Measurements from ENCODE around the gene EXOSC1. TPM values are rescaled to one million over a fixed set of nuclear protein-coding genes. Genes with fewer than 3 reads are reported as not detected.

The EXOSC1 gene
- polyA plus RNA-seq, 1 of the 3 experiments (the other 2 are of a cell fraction) = 49.0 TPM

DNA sequence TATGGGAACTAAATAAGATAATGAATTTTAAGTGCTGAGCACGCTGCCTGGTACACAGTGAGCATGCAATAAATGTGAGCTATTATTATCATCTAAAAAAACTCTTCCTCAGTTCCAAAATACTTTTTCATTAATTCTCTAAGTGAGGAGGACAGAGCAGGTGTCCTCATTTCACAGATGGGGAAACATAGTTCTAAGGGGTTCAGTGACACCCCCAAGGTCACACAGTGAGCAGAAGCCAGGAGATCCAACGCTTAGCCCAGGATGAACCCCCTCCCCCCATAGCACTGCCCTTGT lies 37.9 kb downstream of the EXOSC1 start:
- Histone ChIP-seq H3K4me1 (ENCODE audit: control insufficient read depth in 1 of 2, insufficient read depth in 2 of 2, low read depth in 1 of 2, low read length in 1 of 2) (peaks cover 0 to 4% of the 10 kb centered on the region in 2 experiments; a peak in 1 of 4 replicates), H3K4me3 (ENCODE audit: low read depth in 2 of 2, low read length in 1 of 2) (no peak overlapping the region), H3K4me2 (no peak overlapping the region), H3F3A (replicated peaks; ENCODE audit: insufficient read depth) (peaks cover 7% of the 10 kb centered on the region), H3K27me3 (ENCODE audit: insufficient read depth) (no peaks in the 10 kb centered on the region), H3K36me3 (replicated peaks in 1 of 2; ENCODE audit: control insufficient read depth in 1 of 2, insufficient read depth in 2 of 2, low read length in 1 of 2) (no peaks in the 10 kb centered on the region), H3K79me2 (ENCODE audit: insufficient read depth) (no peaks in the 10 kb centered on the region), H3K9me2 (no peaks in the 10 kb centered on the region), H3K27ac (ENCODE audit: low read depth in 2 of 2, low read length in 1 of 2) (peak overlapping the region in 1 of 2 experiments; percentile 31; a peak in 1 of 4 replicates), H2AFZ (ENCODE audit: low read depth) (no peak overlapping the region), H3K9me3 (no peaks in the 10 kb centered on the region), H4K20me1 (ENCODE audit: insufficient read depth) (no peaks in the 10 kb centered on the region), H3K9ac (no peak overlapping the region)
- WGBS (ENCODE audit: low lambda C conversion rate) = 94% methylated on average over 2 of the region's 2 CpGs
- POLR2A ChIA-PET = no interaction called here
- CTCF ChIA-PET = interaction anchor here (0.9 to 2.9 kb wide), 13 partner anchors 10 to 234 kb away, joined by 3 to 35 read pairs (median 4); partner anchors contain the start of genes ANKRD2, EXOSC1 and ZDHHC16
- DNase-seq = no peak
- TF ChIP-seq JUND (IDR thresholded peaks at IDR 0.05) (no peak), YY1 (IDR thresholded peaks at IDR 0.05; ENCODE audit: low read depth) (no peak), FOXM1 (IDR thresholded peaks at IDR 0.05; ENCODE audit: low read depth) (no peak), MEF2A (IDR thresholded peaks at IDR 0.05; ENCODE audit: borderline replicate concordance, low read depth) (no peak), RCOR1 (IDR thresholded peaks at IDR 0.05; ENCODE audit: low read length) (no peak), EZH2phosphoT487 (IDR thresholded peaks at IDR 0.05; ENCODE audit: borderline replicate concordance, low read depth) (no peak), POLR2AphosphoS5 (IDR thresholded peaks at IDR 0.05; ENCODE audit: low read depth, low read length) (no peak), EP300 (IDR thresholded peaks at IDR 0.05; ENCODE audit: borderline replicate concordance in 1 of 2, low read depth in 1 of 2, low read length in 1 of 2) (no peak), SIN3A (IDR thresholded peaks at IDR 0.05; ENCODE audit: borderline replicate concordance, low read depth, low read length) (no peak), TCF12 (IDR thresholded peaks at IDR 0.05) (no peak), FOSL2 (IDR thresholded peaks at IDR 0.05; ENCODE audit: borderline replicate concordance, low read depth) (no peak)
- TF ChIP-seq, protein P1, sequence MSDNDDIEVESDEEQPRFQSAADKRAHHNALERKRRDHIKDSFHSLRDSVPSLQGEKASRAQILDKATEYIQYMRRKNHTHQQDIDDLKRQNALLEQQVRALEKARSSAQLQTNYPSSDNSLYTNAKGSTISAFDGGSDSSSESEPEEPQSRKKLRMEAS (IDR thresholded peaks at IDR 0.05; ENCODE audit: low read depth) = no peak
- TF ChIP-seq, protein P2, sequence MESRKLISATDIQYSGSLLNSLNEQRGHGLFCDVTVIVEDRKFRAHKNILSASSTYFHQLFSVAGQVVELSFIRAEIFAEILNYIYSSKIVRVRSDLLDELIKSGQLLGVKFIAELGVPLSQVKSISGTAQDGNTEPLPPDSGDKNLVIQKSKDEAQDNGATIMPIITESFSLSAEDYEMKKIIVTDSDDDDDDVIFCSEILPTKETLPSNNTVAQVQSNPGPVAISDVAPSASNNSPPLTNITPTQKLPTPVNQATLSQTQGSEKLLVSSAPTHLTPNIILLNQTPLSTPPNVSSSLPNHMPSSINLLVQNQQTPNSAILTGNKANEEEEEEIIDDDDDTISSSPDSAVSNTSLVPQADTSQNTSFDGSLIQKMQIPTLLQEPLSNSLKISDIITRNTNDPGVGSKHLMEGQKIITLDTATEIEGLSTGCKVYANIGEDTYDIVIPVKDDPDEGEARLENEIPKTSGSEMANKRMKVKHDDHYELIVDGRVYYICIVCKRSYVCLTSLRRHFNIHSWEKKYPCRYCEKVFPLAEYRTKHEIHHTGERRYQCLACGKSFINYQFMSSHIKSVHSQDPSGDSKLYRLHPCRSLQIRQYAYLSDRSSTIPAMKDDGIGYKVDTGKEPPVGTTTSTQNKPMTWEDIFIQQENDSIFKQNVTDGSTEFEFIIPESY (IDR thresholded peaks at IDR 0.05; ENCODE audit: borderline replicate concordance, low read depth) = no peak

DNA sequence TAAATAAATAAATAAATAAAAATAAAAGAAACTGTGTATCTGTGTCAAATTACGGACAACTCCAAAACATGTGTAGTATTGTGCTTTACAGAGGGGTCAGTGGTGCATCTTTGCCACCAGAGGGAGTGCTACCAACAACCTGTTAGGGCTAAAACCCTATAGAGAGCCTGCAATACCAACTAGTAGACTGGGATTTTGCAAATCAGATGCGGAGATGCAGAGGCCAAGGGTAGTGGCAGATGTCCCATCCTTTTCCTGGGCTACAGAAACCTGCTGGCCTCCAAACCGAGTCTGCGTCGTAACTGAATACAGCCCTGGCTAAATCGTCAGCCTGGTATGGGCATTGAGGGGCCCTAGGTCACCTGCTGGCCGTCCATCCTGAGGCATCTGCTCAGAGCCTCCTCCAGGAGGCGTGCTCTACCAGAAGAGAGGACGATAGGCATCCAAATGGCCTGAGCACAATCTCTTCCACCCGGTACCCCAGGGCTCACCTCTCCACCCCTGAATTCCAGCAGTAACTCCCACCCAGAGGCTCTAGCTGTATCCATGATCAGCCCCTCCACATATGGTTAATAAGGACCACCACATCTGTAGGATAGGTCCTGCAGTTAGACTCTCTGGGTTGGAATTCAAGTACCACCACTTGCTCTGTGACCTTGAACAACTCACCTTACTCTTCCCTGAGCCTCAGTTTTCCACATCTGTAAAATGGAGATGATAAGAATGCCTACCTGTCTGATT lies 38.4 kb downstream of the EXOSC1 start:
- H3K27me3 ChIP-seq (ENCODE audit: insufficient read depth) = no peaks in the 10 kb centered on the region
- no peaks in the 10 kb centered on the region for H4K20me1 ChIP-seq (ENCODE audit: insufficient read depth)
- no peaks in the 10 kb centered on the region for H3K79me2 ChIP-seq (ENCODE audit: insufficient read depth)
- TF ChIP-seq TCF12 (IDR thresholded peaks at IDR 0.05) (0 out of 2 replicates have a peak, but pooled peaks have one; percentile 11), EZH2phosphoT487 (IDR thresholded peaks at IDR 0.05; ENCODE audit: borderline replicate concordance, low read depth) (no peak), FOXM1 (IDR thresholded peaks at IDR 0.05; ENCODE audit: low read depth) (no peak), SMC3 (IDR thresholded peaks at IDR 0.05; ENCODE audit: low read depth, low read length) (peak; percentile 55), JUND (IDR thresholded peaks at IDR 0.05) (no peak), NFIC (IDR thresholded peaks at IDR 0.05; ENCODE audit: borderline replicate concordance) (no peak), CHD2 (IDR thresholded peaks at IDR 0.05; ENCODE audit: low read length, partially characterized antibody) (no peak), RAD21 (IDR thresholded peaks at IDR 0.05; ENCODE audit: low read length) (peak; percentile 59), MXI1 (IDR thresholded peaks at IDR 0.05; ENCODE audit: low read depth, low read length) (peak; percentile 69)
- TF ChIP-seq, protein P3, sequence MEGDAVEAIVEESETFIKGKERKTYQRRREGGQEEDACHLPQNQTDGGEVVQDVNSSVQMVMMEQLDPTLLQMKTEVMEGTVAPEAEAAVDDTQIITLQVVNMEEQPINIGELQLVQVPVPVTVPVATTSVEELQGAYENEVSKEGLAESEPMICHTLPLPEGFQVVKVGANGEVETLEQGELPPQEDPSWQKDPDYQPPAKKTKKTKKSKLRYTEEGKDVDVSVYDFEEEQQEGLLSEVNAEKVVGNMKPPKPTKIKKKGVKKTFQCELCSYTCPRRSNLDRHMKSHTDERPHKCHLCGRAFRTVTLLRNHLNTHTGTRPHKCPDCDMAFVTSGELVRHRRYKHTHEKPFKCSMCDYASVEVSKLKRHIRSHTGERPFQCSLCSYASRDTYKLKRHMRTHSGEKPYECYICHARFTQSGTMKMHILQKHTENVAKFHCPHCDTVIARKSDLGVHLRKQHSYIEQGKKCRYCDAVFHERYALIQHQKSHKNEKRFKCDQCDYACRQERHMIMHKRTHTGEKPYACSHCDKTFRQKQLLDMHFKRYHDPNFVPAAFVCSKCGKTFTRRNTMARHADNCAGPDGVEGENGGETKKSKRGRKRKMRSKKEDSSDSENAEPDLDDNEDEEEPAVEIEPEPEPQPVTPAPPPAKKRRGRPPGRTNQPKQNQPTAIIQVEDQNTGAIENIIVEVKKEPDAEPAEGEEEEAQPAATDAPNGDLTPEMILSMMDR (IDR thresholded peaks at IDR 0.05) = peak; percentile 96
- TF ChIP-seq, protein P4, sequence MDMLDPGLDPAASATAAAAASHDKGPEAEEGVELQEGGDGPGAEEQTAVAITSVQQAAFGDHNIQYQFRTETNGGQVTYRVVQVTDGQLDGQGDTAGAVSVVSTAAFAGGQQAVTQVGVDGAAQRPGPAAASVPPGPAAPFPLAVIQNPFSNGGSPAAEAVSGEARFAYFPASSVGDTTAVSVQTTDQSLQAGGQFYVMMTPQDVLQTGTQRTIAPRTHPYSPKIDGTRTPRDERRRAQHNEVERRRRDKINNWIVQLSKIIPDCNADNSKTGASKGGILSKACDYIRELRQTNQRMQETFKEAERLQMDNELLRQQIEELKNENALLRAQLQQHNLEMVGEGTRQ (IDR thresholded peaks at IDR 0.05; ENCODE audit: borderline replicate concordance, low read depth, low read length) = no peak
- TF ChIP-seq, protein P5, sequence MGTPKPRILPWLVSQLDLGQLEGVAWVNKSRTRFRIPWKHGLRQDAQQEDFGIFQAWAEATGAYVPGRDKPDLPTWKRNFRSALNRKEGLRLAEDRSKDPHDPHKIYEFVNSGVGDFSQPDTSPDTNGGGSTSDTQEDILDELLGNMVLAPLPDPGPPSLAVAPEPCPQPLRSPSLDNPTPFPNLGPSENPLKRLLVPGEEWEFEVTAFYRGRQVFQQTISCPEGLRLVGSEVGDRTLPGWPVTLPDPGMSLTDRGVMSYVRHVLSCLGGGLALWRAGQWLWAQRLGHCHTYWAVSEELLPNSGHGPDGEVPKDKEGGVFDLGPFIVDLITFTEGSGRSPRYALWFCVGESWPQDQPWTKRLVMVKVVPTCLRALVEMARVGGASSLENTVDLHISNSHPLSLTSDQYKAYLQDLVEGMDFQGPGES (IDR thresholded peaks at IDR 0.05; ENCODE audit: low read depth, low read length) = no peak
- DNase-seq = peak; percentile 79
- no peaks in the 10 kb centered on the region for H3K9me2 ChIP-seq
- H3K4me3 ChIP-seq (ENCODE audit: low read depth in 2 of 2, low read length in 1 of 2) = peak overlapping the region; percentile 28 to 56; a peak in 3 of 4 replicates
- no peaks in the 10 kb centered on the region for H3K36me3 ChIP-seq (replicated peaks in 1 of 2; ENCODE audit: control insufficient read depth in 1 of 2, insufficient read depth in 2 of 2, low read length in 1 of 2)
- CTCF ChIA-PET = interaction anchor here (0.6 to 2.9 kb wide), 21 partner anchors 8 to 323 kb away, joined by 3 to 35 read pairs (median 3); partner anchors contain the start of genes ANKRD2, EXOSC1 and ZDHHC16
- H3K27ac ChIP-seq (ENCODE audit: low read depth in 2 of 2, low read length in 1 of 2) = peak overlapping the region in 1 of 2 experiments; percentile 31; a peak in 1 of 4 replicates
- H3K4me1 ChIP-seq (ENCODE audit: control insufficient read depth in 1 of 2, insufficient read depth in 2 of 2, low read depth in 1 of 2, low read length in 1 of 2) = peaks cover 0 to 4% of the 10 kb centered on the region in 2 experiments; a peak in 1 of 4 replicates
- peaks cover 7% of the 10 kb centered on the region for H3F3A ChIP-seq (replicated peaks; ENCODE audit: insufficient read depth)
- peak overlapping the region; percentile 75; the same call in 1 of the 2 replicates for H2AFZ ChIP-seq (ENCODE audit: low read depth)
- no peak overlapping the region for H3K9ac ChIP-seq
- H3K4me2 ChIP-seq = peak overlapping the region; percentile 67
- WGBS (ENCODE audit: low lambda C conversion rate) = 0% methylated on average over 6 of the region's 10 CpGs
- POLR2A ChIA-PET = no interaction called here
- no peaks in the 10 kb centered on the region for H3K9me3 ChIP-seq
